ENCODE measurements around the gene FBXL14. TPM values are rescaled to one million over a fixed set of nuclear protein-coding genes. Genes with fewer than 3 reads are reported as not detected.
A peak's percentile ranks its signal among the peaks of the same experiment; 100 is the strongest.

FBXL14 gene
- total RNA-seq, 1 donor = 11.2 TPM

DNA sequence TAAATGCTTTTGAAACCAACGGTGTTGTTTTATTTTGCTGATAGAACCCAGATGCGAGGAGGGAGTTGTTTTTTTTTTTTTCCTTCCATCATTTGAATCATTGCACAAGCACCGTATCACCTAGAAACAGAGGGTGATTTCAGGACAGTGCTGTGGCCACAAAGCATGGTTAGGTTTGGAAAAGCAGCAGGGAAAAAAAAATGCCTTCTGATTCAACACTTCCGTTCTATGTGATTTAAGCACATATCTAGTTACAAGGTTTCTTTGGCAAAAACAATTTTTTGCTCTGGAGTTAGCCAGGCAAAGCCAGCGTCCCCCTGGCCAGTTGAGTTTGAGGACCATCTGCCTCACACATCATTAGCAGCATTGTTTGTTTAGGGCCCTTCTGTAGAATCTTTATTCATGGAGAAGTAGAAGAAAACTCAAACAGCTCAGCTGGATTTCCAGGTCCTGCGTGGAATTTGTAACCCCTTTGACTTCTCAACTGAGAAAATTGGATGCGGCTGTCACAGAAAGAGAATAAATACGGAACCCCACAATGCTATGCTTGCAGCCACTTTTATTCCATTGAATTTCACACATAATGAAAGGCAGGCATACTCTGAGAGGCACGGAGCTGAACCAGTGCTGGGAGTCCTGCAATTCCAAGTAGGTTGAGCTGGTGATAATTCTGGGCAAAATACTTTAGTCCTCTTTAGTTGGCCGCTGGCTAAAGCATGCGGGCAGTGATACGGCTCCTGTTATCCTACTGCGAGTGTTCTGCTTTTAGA, 17.6 kb upstream of the FBXL14 start:
- peak; percentile 95 for DNase-seq (ENCODE audit: low read depth)
- TF ChIP-seq, protein P1, sequence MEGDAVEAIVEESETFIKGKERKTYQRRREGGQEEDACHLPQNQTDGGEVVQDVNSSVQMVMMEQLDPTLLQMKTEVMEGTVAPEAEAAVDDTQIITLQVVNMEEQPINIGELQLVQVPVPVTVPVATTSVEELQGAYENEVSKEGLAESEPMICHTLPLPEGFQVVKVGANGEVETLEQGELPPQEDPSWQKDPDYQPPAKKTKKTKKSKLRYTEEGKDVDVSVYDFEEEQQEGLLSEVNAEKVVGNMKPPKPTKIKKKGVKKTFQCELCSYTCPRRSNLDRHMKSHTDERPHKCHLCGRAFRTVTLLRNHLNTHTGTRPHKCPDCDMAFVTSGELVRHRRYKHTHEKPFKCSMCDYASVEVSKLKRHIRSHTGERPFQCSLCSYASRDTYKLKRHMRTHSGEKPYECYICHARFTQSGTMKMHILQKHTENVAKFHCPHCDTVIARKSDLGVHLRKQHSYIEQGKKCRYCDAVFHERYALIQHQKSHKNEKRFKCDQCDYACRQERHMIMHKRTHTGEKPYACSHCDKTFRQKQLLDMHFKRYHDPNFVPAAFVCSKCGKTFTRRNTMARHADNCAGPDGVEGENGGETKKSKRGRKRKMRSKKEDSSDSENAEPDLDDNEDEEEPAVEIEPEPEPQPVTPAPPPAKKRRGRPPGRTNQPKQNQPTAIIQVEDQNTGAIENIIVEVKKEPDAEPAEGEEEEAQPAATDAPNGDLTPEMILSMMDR (IDR thresholded peaks at IDR 0.05; ENCODE audit: insufficient read depth, low read length) = no peak
- H3K4me3 ChIP-seq (ENCODE audit: low read depth, low read length) = peak overlapping the region; percentile 47

DNA sequence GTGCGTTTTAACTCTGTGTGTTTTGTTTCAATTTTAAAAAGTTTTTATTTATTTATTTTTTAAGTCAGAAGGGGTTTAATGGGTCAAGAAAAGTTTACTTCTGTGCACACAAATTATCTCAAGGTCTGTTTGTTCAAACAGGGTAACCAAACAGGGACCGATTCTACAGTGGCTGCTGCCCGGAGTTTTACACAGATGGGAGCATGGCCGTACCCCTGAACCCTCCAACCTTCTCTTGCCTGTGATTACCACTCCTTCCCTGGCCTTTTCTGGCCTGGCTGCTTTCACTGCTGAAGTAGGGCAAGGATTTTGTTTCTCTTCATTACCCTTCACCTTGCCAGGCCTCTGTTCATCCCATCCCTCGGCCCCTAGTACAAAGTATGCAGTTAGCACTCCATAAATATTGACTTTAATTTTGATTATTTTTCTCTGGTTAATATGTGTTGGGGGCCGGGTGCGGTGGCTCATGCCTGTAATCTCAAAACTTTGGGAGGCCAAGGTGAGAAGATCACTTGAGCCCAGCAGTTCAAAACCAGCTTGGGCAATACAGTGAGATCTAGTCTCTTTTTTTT, 15.8 kb upstream of the FBXL14 start:
- TF ChIP-seq, protein P1 (IDR thresholded peaks at IDR 0.05; ENCODE audit: insufficient read depth, low read length) = no peak
- DNase-seq (ENCODE audit: low read depth) = no peak
- H3K4me3 ChIP-seq (ENCODE audit: low read depth, low read length) = no peak overlapping the region

DNA sequence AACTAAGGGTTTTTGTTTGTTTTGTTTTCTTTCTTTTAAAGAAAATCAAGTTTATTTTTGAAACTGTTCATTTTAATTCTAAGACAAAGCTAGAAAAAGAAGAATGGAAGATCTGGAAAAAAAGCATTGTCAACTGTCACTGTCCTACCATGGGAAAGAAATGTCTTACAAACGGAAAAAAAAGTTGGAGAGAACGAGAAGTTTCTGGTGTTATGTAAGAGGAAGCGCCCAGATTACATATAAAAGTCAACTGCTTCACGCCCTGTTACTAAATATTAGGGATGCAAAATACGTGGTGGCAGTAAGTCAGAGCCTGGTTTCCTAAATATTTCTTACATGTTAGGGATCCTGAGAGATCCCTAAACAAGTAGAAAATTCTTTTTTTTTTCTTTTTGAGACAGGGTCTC, 14.3 kb upstream of the FBXL14 start:
- DNase-seq (ENCODE audit: low read depth) = peak; percentile 63
- TF ChIP-seq, protein P1 (IDR thresholded peaks at IDR 0.05; ENCODE audit: insufficient read depth, low read length) = no peak
- no peak overlapping the region for H3K4me3 ChIP-seq (ENCODE audit: low read depth, low read length)

DNA sequence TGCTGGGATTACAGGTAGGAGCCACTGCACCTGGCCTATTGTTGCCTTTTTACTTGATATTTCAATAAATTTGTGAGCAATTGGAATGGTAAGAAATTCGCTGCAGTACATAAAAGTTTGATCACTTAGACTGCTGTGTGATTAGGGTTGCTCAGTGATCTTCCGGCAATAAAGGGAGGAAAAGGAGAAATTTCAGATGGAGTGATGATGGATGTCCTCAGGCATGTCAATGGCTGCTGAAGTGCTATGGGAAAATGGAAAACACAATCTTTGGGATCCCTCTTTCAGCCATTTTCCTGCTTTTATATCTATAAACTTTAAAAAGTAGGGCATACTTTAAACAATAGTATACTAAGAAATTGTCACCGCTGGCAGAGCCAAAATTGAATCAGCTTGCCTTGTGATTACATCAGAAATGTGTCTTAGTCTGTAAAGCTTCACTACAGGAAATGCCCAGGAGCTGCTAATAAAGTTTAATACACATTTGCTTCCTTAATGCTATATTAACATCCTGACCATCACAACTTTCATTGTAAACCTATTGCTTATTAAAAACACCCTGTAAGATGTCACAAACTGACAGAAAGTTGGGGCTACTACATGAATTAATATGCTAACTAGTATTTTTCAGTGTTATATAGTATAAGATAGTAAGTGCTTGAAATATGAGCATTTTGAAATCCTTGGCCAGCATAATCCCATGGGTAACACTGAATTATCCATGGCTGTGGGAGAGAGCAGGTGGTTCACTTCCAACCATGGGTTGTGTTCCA, 13.7 kb upstream of the FBXL14 start:
- TF ChIP-seq, protein P1 (IDR thresholded peaks at IDR 0.05; ENCODE audit: insufficient read depth, low read length) = no peak
- DNase-seq (ENCODE audit: low read depth) = peak; percentile 84
- H3K4me3 ChIP-seq (ENCODE audit: low read depth, low read length) = no peak overlapping the region

DNA sequence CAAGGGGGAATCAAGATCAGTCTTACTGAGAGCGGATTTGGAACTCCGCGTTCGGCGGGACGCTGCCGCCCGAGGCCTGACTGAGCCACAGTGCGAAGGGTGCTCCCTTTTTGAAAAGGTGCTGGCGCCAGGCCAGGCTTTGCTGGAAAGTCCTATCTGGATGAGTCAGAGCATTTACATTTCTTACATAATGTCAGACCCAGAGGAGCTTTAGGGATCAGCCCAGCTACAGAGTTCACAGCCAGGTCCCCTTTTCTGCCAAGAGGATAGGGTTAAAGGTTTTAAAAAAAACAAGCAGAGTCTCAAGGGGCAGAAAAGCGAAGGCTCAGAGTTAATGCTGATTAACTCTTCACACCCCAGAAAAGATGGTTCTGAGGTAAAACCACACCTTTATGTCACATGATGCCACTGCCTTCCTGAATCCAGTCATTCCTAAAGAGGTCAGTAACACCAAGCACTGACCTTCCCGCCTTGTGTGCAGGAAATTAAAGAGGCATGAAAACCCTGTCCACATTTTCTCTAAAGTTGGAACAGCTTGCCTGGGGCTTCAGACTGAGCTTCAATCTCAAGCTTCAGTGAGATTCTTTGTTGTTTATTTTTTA, 11.7 kb upstream of the FBXL14 start:
- peak; percentile 96 for DNase-seq (ENCODE audit: low read depth)
- TF ChIP-seq, protein P1 (IDR thresholded peaks at IDR 0.05; ENCODE audit: insufficient read depth, low read length) = no peak
- peak overlapping the region; percentile 59 for H3K4me3 ChIP-seq (ENCODE audit: low read depth, low read length)

DNA sequence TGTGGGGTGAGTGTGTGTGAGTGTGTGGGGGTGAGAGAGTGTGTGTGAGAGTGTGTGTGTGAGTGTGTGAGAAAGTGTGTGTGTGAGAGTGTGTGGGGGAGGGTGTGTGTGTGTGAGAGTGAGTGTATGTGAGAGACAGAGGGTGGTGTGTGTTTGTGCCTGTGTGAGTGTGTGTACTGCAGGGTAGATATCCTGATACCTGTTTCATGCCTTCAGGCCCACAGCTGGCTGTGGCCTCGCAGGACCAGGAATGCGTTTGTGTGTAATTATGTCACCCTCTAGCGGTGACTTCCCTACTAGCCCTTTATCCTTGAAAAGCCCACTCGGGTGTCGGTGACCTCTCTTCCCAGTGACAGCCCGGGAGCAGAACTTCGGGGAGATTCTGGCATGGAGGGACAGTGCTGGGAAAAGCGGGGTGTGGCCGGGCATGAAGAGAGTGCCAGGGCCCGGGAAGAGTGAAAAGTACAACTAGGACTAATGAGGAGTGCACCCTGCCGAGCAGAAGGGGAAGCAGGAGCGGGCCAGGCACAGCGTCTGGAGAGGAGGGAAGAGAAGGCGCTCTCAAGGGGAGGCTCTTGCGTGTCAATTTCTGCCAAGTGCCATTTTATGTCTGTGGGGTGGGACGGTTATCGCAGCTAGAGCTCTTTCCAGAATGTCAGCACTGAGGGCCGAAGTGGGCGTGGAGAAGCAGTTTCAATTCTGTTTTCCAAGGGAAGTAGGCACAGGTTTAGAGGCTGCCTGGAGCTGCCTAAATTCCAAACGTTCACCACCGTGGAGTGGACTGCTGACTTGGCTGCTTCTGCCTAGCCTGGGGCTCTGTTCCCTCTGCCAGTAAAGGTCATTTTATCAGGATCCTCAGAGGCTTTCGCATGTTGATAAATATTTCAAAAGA, 11.0 kb upstream of the FBXL14 start:
- H3K4me3 ChIP-seq (ENCODE audit: low read depth, low read length) = peak overlapping the region; percentile 59
- TF ChIP-seq, protein P1 (IDR thresholded peaks at IDR 0.05; ENCODE audit: insufficient read depth, low read length) = peak; percentile 76
- peak; percentile 89 for DNase-seq (ENCODE audit: low read depth)

All from fibroblast of the aortic adventitia (primary cell).